Body of pancreas (tissue), 4 donors: Measurements from ENCODE around the gene LYSMD3. TPM values are rescaled to one million over a fixed set of nuclear protein-coding genes. Genes with fewer than 3 reads are reported as not detected.

Source experiments
- ATAC-seq: fragments of 150-250 bp; one replicate; pipeline ENCODE4 v1.9.1; 2016
- DNase-seq, 4 donors: peaks; one replicate each; pipeline ENCODE4 v3.0.0-alpha.2; 2019
- H3K27ac ChIP-seq, 4 donors: fragments of 200-600 bp; sonication (generic); 1 replicate in 3 of 4; 2 replicates in 1 of 4; pipeline versions ENCODE4 v1.5.1 to v1.6.1; 2016 to 2019; ENCODE audit warnings: mild to moderate bottlenecking in 1 of 4, mixed read lengths in 1 of 4, moderate library complexity in 1 of 4
- H3K27me3 ChIP-seq, 2 donors: fragments of 200-600 bp; sonication (generic); one replicate each; pipeline ENCODE4 v1.6.0; 2016; ENCODE audit warnings: mild to moderate bottlenecking in 1 of 2
- H3K36me3 ChIP-seq, 2 donors: fragments of 200-600 bp; sonication (generic); replicated peaks in 1 of 2; 2 replicates each; pipeline ENCODE4 v1.5.1; 2016; ENCODE audit warnings: low read depth in 2 of 2; ENCODE audit not compliant: insufficient read depth in 1 of 2
- H3K4me1 ChIP-seq: fragments of 200-600 bp; sonication (generic); one replicate; pipeline ENCODE4 v1.6.0; 2016
- H3K4me3 ChIP-seq, 2 donors: fragments of 200-600 bp; sonication (generic); 1 replicate in 1 of 2; 2 replicates in 1 of 2; pipeline ENCODE4 v1.5.1; 2016 to 2019
- H3K9me3 ChIP-seq, 3 donors: fragments of 200-600 bp; sonication (generic); 1 replicate in 2 of 3; 2 replicates in 1 of 3; pipeline ENCODE4 v1.5.1; 2016
- CTCF ChIP-seq, 7 experiments: fragments of 450-650 bp in 4 of 7; fragments of 200-600 bp in 3 of 7; sonication (generic) in 3 of 7; IDR thresholded peaks; one replicate each; pipeline ENCODE4 v1.5.1; 2016 to 2019; ENCODE audit warnings: antibody characterized with exemption in 7 of 7
- POLR2A ChIP-seq, 3 donors: fragments of 450-650 bp; IDR thresholded peaks; one replicate each; pipeline ENCODE4 v1.6.1; 2016; ENCODE audit warnings: antibody characterized with exemption in 3 of 3, mild to moderate bottlenecking in 2 of 3
- WGBS, 2 donors: methylation state at CpG; one replicate each; pipeline ENCODE4 v1.1.5; 2017; 5-methylcytosine and 5-hydroxymethylcytosine counted together
- intact Hi-C: fragments of 100-400 bp; cut with DNase I; formaldehyde crosslinking; loops from one replicate; pipeline ENCODE4 v1.15.1; 2023
- total RNA-seq, 2 donors: library from RNA; depleted of rRNA; stranded (reverse); fragments of >200 nt; gene quantifications; one replicate each; pipeline ENCODE4 v1.1.0, GENCODE V29; 2016

LYSMD3 gene
- total RNA-seq, 2 donors from 2014 or later = 8.2 to 13.0 TPM

- DNase-seq (no peak), ATAC-seq (no peak)
- Histone ChIP-seq H3K27me3 (no peaks in the 10 kb centered on the region), H3K27ac (no peak overlapping the region), H3K36me3 (no peaks in the 10 kb centered on the region), H3K9me3 (peaks cover 0 to 4% (median 0%) of the 10 kb centered on the region in 3 donors), H3K4me1 (peaks cover 16% of the 10 kb centered on the region), H3K4me3 (no peak overlapping the region)
- TF ChIP-seq POLR2A (IDR thresholded peaks at IDR 0.05) (no peak), CTCF (IDR thresholded peaks at IDR 0.05) (no peak)
- intact Hi-C loops = no loop called here
Observed at GRCh38 chr5:90555666-90556065, 26.3 kb upstream of the LYSMD3 start.

GRCh38 chr5:90554358-90555006 lies 25.1 kb upstream of the LYSMD3 start:
- intact Hi-C loops = no loop called here
- WGBS, 2 donors = 80% methylated on average over 4 of the region's 4 CpGs

GRCh38 chr5:90553711-90554110 lies 24.3 kb upstream of the LYSMD3 start:
- Histone ChIP-seq H3K4me3 (no peak overlapping the region), H3K27me3 (no peaks in the 10 kb centered on the region), H3K9me3 (peaks cover 0 to 4% (median 0%) of the 10 kb centered on the region in 3 donors), H3K36me3 (no peaks in the 10 kb centered on the region), H3K27ac (no peak overlapping the region), H3K4me1 (peaks cover 12% of the 10 kb centered on the region)
- no peak for TF ChIP-seq CTCF (IDR thresholded peaks at IDR 0.05)
- ATAC-seq (no peak), DNase-seq (no peak)
- intact Hi-C loops = no loop called here

More at GRCh38 chr5:90554358-90555006, 25.1 kb upstream of the LYSMD3 start:
- H3K4me1 ChIP-seq = peaks cover 16% of the 10 kb centered on the region
- H3K36me3 ChIP-seq = no peaks in the 10 kb centered on the region
- DNase-seq (no peak), ATAC-seq (no peak)
- H3K4me3 ChIP-seq = no peak overlapping the region
- H3K9me3 ChIP-seq = peaks cover 0 to 4% (median 0%) of the 10 kb centered on the region in 3 donors
- H3K27ac ChIP-seq = no peak overlapping the region
- H3K27me3 ChIP-seq = no peaks in the 10 kb centered on the region
- TF ChIP-seq POLR2A (IDR thresholded peaks at IDR 0.05) (no peak), CTCF (IDR thresholded peaks at IDR 0.05) (no peak)

- TF ChIP-seq POLR2A (IDR thresholded peaks at IDR 0.05) (no peak), CTCF (IDR thresholded peaks at IDR 0.05) (no peak)
- Histone ChIP-seq H3K4me1 (peaks cover 8% of the 10 kb centered on the region), H3K36me3 (no peaks in the 10 kb centered on the region), H3K9me3 (peaks cover 0 to under 1% (median 0%) of the 10 kb centered on the region in 3 donors), H3K27ac (no peak overlapping the region), H3K4me3 (no peak overlapping the region), H3K27me3 (no peaks in the 10 kb centered on the region)
- intact Hi-C loops = no loop called here
- ATAC-seq = no peak
- 74 to 81% methylated on average over 5 of the region's 5 CpGs for WGBS, 2 donors
- DNase-seq = no peak
Observed at GRCh38 chr5:90551376-90551775, 22.0 kb upstream of the LYSMD3 start.

- DNase-seq (no peak), ATAC-seq (no peak)
- Histone ChIP-seq H3K4me3 (no peak overlapping the region), H3K27me3 (no peaks in the 10 kb centered on the region), H3K9me3 (no peaks in the 10 kb centered on the region), H3K36me3 (no peaks in the 10 kb centered on the region), H3K4me1 (peaks cover 8% of the 10 kb centered on the region), H3K27ac (no peak overlapping the region)
- WGBS, 2 donors = 69 to 91% methylated on average over 3 of the region's 3 CpGs
- TF ChIP-seq POLR2A (IDR thresholded peaks at IDR 0.05) (no peak), CTCF (IDR thresholded peaks at IDR 0.05) (no peak)
- intact Hi-C loops = no loop called here
Observed at GRCh38 chr5:90550963-90551362, 21.6 kb upstream of the LYSMD3 start.
